Neural crest cell (in vitro differentiated cells): ENCODE measurements around the gene RPUSD3. TPM values are rescaled to one million over a fixed set of nuclear protein-coding genes. Genes with fewer than 3 reads are reported as not detected.
"Not testable (repeated sequence)": the region's sequence is repeated elsewhere in the genome, so short reads cannot be mapped to it uniquely, and the experiment has no call there.

ENCODE experiments used
- DNase-seq: peaks from one replicate; pipeline ENCODE4 v3.0.0; 2021; ENCODE audit warnings: low read depth, mixed read lengths, low spot score
- H3K27ac Mint-ChIP-seq: one replicate; pipeline ENCODE4 v1.8.0; 2021; ENCODE audit warnings: mild to moderate bottlenecking, mixed read lengths; ENCODE audit not compliant: unreplicated experiment
- H3K27me3 Mint-ChIP-seq: 2 replicates; pipeline ENCODE4 v1.8.0; 2021; ENCODE audit warnings: low read depth, mild to moderate bottlenecking, mixed read lengths
- H3K36me3 Mint-ChIP-seq: 2 replicates; pipeline ENCODE4 v1.8.0; 2021; ENCODE audit warnings: low read depth, mild to moderate bottlenecking, mixed read lengths
- H3K4me1 Mint-ChIP-seq: 2 replicates; pipeline ENCODE4 v1.8.0; 2021; ENCODE audit warnings: mixed read lengths
- H3K4me3 Mint-ChIP-seq: one replicate; pipeline ENCODE4 v1.8.0; 2021; ENCODE audit warnings: mild to moderate bottlenecking, mixed read lengths
- H3K9me3 Mint-ChIP-seq: 2 replicates; pipeline ENCODE4 v1.8.0; 2021; ENCODE audit warnings: mixed read lengths
- total RNA-seq: library from RNA; stranded (reverse); gene quantifications from 2 replicates; pipeline ENCODE4 v1.2.1, GENCODE V29; 2021
- TF ChIP-seq, protein P1 (sequence below): fragments of 200-600 bp; sonication (generic); conservative IDR thresholded peaks from 2 replicates; pipeline ENCODE4 v1.5.0; 2021; ENCODE audit warnings: antibody characterized with exemption, mild to moderate bottlenecking

RPUSD3 gene
- total RNA-seq, 1 donor from 2014 or later: 58.0 TPM

DNA sequence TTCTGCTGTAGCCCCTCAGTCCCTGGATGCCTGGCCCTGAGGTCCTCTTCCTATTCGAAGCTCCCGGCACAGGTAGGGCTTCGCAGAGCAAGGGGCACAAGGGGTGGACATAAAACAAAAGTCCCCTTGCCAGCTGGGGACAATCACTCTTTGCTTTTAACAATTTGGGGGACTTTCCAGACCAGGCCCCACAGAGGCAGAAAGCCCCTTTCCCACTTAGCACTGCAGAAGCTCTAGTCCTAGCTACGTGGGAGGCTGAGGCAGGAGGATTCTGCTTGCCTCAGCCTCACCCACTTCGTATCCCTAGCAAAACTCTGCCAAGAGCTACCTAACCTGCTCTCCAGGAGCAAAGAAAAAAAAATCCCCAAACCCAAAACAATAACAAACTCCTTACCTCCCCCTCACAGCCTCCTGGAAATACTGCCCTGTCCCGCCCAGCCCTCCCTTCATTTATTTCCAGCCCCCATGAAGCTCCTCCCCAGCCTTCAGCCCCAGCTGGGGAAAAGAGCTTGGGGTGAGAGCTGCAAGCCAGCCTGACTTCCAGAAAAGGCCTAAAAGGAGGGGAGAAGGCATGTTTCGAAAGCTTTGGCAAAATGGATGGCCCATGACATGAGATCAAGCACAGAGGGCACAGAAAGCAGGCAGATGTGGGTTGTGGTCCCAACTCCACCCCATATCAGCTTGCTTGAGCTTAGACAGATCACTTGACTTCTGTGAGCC lies 36.2 kb upstream of the RPUSD3 start, which contains the start of gene CIDEC:
TSS of gene CIDEC (minus strand) at position 424 of the 720 bp plus-strand sequence. CDS start 1,767 bp downstream, outside the sequence.
- no peak for DNase-seq
- no peaks in the 10 kb centered on the region for H3K36me3 Mint-ChIP-seq
- TF ChIP-seq, protein P1, sequence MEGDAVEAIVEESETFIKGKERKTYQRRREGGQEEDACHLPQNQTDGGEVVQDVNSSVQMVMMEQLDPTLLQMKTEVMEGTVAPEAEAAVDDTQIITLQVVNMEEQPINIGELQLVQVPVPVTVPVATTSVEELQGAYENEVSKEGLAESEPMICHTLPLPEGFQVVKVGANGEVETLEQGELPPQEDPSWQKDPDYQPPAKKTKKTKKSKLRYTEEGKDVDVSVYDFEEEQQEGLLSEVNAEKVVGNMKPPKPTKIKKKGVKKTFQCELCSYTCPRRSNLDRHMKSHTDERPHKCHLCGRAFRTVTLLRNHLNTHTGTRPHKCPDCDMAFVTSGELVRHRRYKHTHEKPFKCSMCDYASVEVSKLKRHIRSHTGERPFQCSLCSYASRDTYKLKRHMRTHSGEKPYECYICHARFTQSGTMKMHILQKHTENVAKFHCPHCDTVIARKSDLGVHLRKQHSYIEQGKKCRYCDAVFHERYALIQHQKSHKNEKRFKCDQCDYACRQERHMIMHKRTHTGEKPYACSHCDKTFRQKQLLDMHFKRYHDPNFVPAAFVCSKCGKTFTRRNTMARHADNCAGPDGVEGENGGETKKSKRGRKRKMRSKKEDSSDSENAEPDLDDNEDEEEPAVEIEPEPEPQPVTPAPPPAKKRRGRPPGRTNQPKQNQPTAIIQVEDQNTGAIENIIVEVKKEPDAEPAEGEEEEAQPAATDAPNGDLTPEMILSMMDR: no peak
- H3K4me1 Mint-ChIP-seq: peaks cover 6% of the 10 kb centered on the region
- peaks cover 6% of the 10 kb centered on the region for H3K27me3 Mint-ChIP-seq
- H3K4me3 Mint-ChIP-seq: no peak within 1 kb of the TSS
- no peak within 1 kb of the TSS for H3K27ac Mint-ChIP-seq
- H3K9me3 Mint-ChIP-seq: no peaks in the 10 kb centered on the region

DNA sequence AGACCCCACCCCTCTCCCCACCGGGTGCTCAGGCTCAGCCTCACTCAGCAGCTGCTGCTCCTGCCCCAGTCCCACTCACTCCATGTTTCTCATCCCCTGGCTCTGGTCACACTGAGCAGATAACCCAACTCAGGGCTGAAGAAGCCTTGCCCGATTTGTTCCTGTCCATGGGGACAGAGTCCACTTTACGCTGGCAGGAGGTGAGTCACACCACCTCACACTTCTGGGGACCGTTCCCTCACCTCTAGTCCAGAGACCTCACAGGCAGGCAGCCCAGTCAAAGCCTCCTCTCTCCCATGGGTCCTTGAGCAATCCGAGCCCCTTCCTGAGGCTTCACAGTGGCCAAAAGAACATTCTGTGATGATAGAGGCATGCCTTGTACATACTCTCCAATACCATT lies 34.9 kb upstream of the RPUSD3 start:
- TF ChIP-seq, protein P1: no peak
- Mint-ChIP-seq H3K4me1 (peaks cover 6% of the 10 kb centered on the region), H3K4me3 (no peak overlapping the region), H3K9me3 (no peaks in the 10 kb centered on the region), H3K27me3 (peaks cover 6% of the 10 kb centered on the region), H3K36me3 (no peaks in the 10 kb centered on the region), H3K27ac (peak overlapping the region; percentile 69)
- DNase-seq: no peak

DNA sequence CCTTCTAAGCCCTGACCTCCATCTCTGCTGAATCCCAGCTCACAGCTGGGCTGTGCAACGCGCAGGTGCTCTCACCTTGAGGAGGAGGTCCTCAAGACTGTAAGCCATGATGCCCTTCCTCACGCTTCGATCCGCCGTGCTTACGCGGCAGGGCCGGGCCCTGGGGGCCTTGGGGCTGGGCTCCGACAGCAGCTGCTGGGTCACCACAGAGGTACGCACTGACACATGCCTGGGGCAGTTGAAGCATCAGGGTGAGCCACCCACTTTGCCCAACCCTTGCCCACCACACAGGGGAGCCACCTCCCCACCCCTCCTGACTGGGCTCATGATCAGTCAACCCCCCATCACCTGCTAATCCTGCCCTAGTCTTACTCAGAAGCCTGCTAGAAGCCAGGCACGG lies 33.2 kb upstream of the RPUSD3 start:
- no peak for DNase-seq
- H3K4me3 Mint-ChIP-seq: no peak overlapping the region
- H3K27ac Mint-ChIP-seq: no peak overlapping the region
- no peaks in the 10 kb centered on the region for H3K36me3 Mint-ChIP-seq
- peaks cover 6% of the 10 kb centered on the region for H3K27me3 Mint-ChIP-seq
- no peaks in the 10 kb centered on the region for H3K9me3 Mint-ChIP-seq
- TF ChIP-seq, protein P1: no peak
- H3K4me1 Mint-ChIP-seq: peaks cover 6% of the 10 kb centered on the region

DNA sequence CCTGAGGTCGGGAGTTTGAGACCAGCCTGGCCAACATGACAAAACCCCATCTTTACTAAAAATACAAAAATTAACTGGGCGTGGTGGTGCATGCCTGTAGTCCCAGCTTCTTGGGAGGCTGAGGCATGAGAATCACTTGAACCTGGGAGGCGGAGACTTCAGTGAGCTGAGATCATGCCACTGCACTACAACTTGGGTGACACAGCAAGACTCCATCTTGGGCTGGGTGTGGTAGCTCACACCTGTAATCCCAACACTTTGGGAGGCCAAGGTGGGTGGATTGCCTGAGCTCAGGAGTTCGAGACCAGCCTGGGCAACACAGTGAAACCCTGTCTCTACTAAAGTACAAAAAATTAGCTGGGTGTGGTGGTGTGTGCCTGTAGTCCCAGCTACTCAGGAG lies 32.4 kb upstream of the RPUSD3 start:
- not testable (repeated sequence) for H3K4me3 Mint-ChIP-seq, H3K9me3 Mint-ChIP-seq, H3K27me3 Mint-ChIP-seq, H3K27ac Mint-ChIP-seq, H3K36me3 Mint-ChIP-seq, H3K4me1 Mint-ChIP-seq, DNase-seq

DNA sequence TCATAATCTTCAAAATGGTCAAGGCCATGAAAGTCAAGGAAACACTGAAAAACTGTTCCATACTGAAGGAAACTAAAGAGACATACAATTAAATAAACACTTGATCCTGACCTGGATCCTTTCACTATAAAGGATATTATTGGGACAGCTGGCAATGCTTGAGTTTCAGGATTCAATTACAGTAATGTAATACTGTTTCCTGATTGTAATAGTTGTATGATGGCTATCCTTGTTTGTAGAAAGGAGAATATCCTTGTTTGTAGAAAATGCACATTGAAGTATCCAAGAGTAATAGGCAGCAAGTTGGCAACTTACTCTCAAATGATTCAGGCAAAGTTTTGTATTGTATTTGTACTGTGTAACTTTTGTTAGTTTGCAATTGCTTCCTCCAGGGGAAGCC lies 31.6 kb upstream of the RPUSD3 start:
- Mint-ChIP-seq H3K4me3 (no peak overlapping the region), H3K27me3 (peaks cover 6% of the 10 kb centered on the region)

DNA sequence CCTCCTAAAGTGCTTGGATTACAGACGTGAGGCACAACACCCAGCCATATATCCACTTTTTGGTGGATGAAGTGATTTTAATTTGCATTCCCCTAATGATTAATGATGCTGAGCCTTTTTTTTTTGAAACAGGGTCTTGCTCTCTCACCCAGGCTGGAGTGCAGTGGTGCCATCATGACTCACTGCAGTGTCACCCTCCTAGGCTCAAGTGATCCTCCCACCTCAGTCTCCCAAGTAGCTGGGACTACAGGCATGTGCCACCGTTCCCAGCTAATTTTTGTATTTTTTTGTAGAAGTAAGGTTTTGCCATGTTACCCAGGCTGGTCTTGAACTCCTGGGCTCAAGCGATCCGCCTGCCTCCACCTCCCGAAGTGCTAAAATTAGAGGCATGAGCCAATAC lies 28.3 kb upstream of the RPUSD3 start:
- not testable (repeated sequence) for H3K4me1 Mint-ChIP-seq, H3K9me3 Mint-ChIP-seq, DNase-seq, H3K27ac Mint-ChIP-seq, H3K27me3 Mint-ChIP-seq, H3K36me3 Mint-ChIP-seq, H3K4me3 Mint-ChIP-seq

More for the DNA sequence above, 31.6 kb upstream of the RPUSD3 start:
- TF ChIP-seq, protein P1: no peak
- H3K27ac Mint-ChIP-seq: no peak overlapping the region
- DNase-seq: no peak
- peaks cover 6% of the 10 kb centered on the region for H3K4me1 Mint-ChIP-seq
- H3K36me3 Mint-ChIP-seq: no peaks in the 10 kb centered on the region
- H3K9me3 Mint-ChIP-seq: no peaks in the 10 kb centered on the region
